Right lobe of liver (tissue), 4 donors: ENCODE data around the gene SLC37A4.

Experiments used
- CTCF ChIP-seq, 4 donors: fragments of 200-600 bp in 3 of 4; fragments of 450-650 bp in 1 of 4; IDR thresholded peaks; one replicate each; pipeline versions ENCODE4 v1.5.1 to v1.8.0; 2016 to 2022; ENCODE audit warnings: antibody characterized with exemption in 4 of 4, mild to moderate bottlenecking in 2 of 4
- POLR2A ChIP-seq: fragments of 450-650 bp; IDR thresholded peaks from one replicate; pipeline ENCODE4 v1.6.1; 2017; ENCODE audit warnings: antibody characterized with exemption, mild to moderate bottlenecking
- donor health status: DM: no; HTN: no; CAD: no.
- donor health status: DM: no; HTN: no; CAD: no.
- donor health status: DM: no; HTN: yes; CAD: no.

- TF ChIP-seq CTCF (IDR thresholded peaks at IDR 0.05) (peak in 2 of 4 donors; percentile 90 to 91), POLR2A (peak; percentile 64)
These were observed at the start of gene SLC37A4 for GRCh38 chr11:119030329-119031047.
